Measurements from ENCODE around the gene AKAP3. TPM values are rescaled to one million over a fixed set of nuclear protein-coding genes. Genes with fewer than 3 reads are reported as not detected.

Gene AKAP3
- total and polyA plus RNA-seq, 2 experiments from 2014 or later = 1.3 to 3.2 TPM

DNA sequence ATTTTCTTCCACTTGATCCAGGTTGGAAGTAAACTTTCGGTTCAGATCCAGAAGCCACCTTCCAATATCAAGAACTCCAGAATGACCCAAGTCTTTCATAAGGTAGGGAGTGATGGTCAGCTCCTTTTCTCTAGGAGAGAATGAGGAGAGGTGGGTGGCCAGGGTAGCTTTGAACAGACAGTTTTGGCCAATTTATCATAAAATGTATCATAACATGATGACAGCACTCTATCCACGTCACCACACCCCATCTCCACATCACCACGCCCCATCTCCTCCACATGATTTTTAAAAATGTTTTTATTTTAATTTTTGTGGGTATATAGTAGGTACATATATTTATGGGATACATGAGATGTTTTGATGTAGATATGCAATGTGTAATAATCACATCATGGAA, 59.9 kb downstream of the AKAP3 start (continued):
- TF ChIP-seq, protein P1, sequence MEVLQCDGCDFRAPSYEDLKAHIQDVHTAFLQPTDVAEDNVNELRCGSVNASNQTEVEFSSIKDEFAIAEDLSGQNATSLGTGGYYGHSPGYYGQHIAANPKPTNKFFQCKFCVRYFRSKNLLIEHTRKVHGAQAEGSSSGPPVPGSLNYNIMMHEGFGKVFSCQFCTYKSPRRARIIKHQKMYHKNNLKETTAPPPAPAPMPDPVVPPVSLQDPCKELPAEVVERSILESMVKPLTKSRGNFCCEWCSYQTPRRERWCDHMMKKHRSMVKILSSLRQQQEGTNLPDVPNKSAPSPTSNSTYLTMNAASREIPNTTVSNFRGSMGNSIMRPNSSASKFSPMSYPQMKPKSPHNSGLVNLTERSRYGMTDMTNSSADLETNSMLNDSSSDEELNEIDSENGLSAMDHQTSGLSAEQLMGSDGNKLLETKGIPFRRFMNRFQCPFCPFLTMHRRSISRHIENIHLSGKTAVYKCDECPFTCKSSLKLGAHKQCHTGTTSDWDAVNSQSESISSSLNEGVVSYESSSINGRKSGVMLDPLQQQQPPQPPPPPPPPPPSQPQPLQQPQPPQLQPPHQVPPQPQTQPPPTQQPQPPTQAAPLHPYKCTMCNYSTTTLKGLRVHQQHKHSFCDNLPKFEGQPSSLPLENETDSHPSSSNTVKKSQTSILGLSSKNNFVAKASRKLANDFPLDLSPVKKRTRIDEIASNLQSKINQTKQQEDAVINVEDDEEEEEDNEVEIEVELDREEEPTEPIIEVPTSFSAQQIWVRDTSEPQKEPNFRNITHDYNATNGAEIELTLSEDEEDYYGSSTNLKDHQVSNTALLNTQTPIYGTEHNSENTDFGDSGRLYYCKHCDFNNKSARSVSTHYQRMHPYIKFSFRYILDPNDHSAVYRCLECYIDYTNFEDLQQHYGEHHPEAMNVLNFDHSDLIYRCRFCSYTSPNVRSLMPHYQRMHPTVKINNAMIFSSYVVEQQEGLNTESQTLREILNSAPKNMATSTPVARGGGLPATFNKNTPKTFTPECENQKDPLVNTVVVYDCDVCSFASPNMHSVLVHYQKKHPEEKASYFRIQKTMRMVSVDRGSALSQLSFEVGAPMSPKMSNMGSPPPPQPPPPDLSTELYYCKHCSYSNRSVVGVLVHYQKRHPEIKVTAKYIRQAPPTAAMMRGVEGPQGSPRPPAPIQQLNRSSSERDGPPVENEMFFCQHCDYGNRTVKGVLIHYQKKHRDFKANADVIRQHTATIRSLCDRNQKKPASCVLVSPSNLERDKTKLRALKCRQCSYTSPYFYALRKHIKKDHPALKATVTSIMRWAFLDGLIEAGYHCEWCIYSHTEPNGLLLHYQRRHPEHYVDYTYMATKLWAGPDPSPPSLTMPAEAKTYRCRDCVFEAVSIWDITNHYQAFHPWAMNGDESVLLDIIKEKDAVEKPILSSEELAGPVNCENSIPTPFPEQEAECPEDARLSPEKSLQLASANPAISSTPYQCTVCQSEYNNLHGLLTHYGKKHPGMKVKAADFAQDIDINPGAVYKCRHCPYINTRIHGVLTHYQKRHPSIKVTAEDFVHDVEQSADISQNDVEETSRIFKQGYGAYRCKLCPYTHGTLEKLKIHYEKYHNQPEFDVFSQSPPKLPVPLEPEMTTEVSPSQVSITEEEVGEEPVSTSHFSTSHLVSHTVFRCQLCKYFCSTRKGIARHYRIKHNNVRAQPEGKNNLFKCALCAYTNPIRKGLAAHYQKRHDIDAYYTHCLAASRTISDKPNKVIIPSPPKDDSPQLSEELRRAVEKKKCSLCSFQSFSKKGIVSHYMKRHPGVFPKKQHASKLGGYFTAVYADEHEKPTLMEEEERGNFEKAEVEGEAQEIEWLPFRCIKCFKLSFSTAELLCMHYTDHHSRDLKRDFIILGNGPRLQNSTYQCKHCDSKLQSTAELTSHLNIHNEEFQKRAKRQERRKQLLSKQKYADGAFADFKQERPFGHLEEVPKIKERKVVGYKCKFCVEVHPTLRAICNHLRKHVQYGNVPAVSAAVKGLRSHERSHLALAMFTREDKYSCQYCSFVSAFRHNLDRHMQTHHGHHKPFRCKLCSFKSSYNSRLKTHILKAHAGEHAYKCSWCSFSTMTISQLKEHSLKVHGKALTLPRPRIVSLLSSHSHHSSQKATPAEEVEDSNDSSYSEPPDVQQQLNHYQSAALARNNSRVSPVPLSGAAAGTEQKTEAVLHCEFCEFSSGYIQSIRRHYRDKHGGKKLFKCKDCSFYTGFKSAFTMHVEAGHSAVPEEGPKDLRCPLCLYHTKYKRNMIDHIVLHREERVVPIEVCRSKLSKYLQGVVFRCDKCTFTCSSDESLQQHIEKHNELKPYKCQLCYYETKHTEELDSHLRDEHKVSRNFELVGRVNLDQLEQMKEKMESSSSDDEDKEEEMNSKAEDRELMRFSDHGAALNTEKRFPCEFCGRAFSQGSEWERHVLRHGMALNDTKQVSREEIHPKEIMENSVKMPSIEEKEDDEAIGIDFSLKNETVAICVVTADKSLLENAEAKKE (CRISPR knock-in tag; IDR thresholded peaks at IDR 0.05) = no peak
- no peak for TF ChIP-seq JUNB (IDR thresholded peaks at IDR 0.05; ENCODE audit: unreplicated experiment)
- TF ChIP-seq POLR2AphosphoS5 (IDR thresholded peaks at IDR 0.05; ENCODE audit: low read depth) = no peak
- no peak for TF ChIP-seq ZNF331 (CRISPR knock-in tag; IDR thresholded peaks at IDR 0.05; ENCODE audit: low read depth)
- TF ChIP-seq, protein P2, sequence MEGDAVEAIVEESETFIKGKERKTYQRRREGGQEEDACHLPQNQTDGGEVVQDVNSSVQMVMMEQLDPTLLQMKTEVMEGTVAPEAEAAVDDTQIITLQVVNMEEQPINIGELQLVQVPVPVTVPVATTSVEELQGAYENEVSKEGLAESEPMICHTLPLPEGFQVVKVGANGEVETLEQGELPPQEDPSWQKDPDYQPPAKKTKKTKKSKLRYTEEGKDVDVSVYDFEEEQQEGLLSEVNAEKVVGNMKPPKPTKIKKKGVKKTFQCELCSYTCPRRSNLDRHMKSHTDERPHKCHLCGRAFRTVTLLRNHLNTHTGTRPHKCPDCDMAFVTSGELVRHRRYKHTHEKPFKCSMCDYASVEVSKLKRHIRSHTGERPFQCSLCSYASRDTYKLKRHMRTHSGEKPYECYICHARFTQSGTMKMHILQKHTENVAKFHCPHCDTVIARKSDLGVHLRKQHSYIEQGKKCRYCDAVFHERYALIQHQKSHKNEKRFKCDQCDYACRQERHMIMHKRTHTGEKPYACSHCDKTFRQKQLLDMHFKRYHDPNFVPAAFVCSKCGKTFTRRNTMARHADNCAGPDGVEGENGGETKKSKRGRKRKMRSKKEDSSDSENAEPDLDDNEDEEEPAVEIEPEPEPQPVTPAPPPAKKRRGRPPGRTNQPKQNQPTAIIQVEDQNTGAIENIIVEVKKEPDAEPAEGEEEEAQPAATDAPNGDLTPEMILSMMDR (conservative IDR thresholded peaks at IDR 0.05; ENCODE audit: low read depth in 2 of 2) = no peak

DNA sequence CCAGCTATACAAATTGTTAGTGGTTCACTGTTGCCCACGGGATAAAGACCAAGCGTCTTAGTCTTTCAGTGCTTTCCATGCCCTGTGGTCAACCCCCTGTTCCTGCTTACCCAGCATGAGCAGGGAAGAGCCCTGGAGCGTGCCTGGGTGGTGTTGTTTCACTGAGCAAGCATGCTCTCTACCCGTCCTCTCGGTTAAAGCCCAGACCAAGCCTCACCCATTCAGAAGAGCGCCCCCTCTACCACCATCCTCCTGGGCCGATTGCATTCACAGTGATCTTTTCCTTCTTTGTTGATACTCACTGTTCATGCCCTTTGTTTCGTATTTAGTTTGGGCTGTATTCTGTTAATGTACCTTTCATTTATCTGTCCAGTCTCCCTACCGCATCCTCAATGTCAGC, 61.7 kb downstream of the AKAP3 start:
- Histone ChIP-seq H2AFZ (peak overlapping the region; percentile 96), H3K27ac (ENCODE audit: low read depth) (no peak overlapping the region), H3K4me3 (no peak overlapping the region), H3K4me2 (no peak overlapping the region), H3K79me2 (replicated peaks; ENCODE audit: insufficient read depth) (no peaks in the 10 kb centered on the region), H3K4me1 (ENCODE audit: insufficient read depth) (peaks cover 7% of the 10 kb centered on the region; the same call in 1 of the 2 replicates), H3K36me3 (ENCODE audit: insufficient read depth) (no peaks in the 10 kb centered on the region), H3K27me3 (ENCODE audit: insufficient read depth) (no peaks in the 10 kb centered on the region), H3K9me2 (ENCODE audit: insufficient read depth) (no peaks in the 10 kb centered on the region), H3F3A (replicated peaks; ENCODE audit: low read depth) (no peaks in the 10 kb centered on the region), H4K20me1 (replicated peaks; ENCODE audit: insufficient read depth) (no peaks in the 10 kb centered on the region)
- no peaks in the 10 kb centered on the region for H3K36me3 Mint-ChIP-seq (ENCODE audit: low read depth)
- H3K27ac Mint-ChIP-seq = no peak overlapping the region
- H3K4me1 Mint-ChIP-seq = peaks cover 11% of the 10 kb centered on the region
- TF ChIP-seq, protein P2 (conservative IDR thresholded peaks at IDR 0.05; ENCODE audit: low read depth in 2 of 2) = peak; percentile 49 to 79
- TF ChIP-seq NANOG (IDR thresholded peaks at IDR 0.05; ENCODE audit: borderline replicate concordance) = no peak
- TF ChIP-seq JUNB (IDR thresholded peaks at IDR 0.05; ENCODE audit: unreplicated experiment) = no peak
- no peak for TF ChIP-seq POLR2AphosphoS5 (IDR thresholded peaks at IDR 0.05; ENCODE audit: low read depth)
- TF ChIP-seq, protein P3, sequence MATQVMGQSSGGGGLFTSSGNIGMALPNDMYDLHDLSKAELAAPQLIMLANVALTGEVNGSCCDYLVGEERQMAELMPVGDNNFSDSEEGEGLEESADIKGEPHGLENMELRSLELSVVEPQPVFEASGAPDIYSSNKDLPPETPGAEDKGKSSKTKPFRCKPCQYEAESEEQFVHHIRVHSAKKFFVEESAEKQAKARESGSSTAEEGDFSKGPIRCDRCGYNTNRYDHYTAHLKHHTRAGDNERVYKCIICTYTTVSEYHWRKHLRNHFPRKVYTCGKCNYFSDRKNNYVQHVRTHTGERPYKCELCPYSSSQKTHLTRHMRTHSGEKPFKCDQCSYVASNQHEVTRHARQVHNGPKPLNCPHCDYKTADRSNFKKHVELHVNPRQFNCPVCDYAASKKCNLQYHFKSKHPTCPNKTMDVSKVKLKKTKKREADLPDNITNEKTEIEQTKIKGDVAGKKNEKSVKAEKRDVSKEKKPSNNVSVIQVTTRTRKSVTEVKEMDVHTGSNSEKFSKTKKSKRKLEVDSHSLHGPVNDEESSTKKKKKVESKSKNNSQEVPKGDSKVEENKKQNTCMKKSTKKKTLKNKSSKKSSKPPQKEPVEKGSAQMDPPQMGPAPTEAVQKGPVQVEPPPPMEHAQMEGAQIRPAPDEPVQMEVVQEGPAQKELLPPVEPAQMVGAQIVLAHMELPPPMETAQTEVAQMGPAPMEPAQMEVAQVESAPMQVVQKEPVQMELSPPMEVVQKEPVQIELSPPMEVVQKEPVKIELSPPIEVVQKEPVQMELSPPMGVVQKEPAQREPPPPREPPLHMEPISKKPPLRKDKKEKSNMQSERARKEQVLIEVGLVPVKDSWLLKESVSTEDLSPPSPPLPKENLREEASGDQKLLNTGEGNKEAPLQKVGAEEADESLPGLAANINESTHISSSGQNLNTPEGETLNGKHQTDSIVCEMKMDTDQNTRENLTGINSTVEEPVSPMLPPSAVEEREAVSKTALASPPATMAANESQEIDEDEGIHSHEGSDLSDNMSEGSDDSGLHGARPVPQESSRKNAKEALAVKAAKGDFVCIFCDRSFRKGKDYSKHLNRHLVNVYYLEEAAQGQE (IDR thresholded peaks at IDR 0.05; ENCODE audit: unreplicated experiment) = no peak
- TF ChIP-seq, protein P4, sequence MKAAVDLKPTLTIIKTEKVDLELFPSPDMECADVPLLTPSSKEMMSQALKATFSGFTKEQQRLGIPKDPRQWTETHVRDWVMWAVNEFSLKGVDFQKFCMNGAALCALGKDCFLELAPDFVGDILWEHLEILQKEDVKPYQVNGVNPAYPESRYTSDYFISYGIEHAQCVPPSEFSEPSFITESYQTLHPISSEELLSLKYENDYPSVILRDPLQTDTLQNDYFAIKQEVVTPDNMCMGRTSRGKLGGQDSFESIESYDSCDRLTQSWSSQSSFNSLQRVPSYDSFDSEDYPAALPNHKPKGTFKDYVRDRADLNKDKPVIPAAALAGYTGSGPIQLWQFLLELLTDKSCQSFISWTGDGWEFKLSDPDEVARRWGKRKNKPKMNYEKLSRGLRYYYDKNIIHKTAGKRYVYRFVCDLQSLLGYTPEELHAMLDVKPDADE (IDR thresholded peaks at IDR 0.05) = no peak
- TF ChIP-seq EZH2phosphoT487 (IDR thresholded peaks at IDR 0.05; ENCODE audit: unreplicated experiment) = no peak
- H3K4me3 Mint-ChIP-seq = no peak overlapping the region; the same call in 2 of the 3 replicates
- H3K9me3 Mint-ChIP-seq = no peaks in the 10 kb centered on the region
- no peaks in the 10 kb centered on the region for H3K27me3 Mint-ChIP-seq (ENCODE audit: insufficient read depth, low read depth, poor library complexity)
- DNase-seq (ENCODE audit: low spot score) (peak; percentile 76), ATAC-seq (peak; percentile 97)
